GM21528 (cell line): ENCODE results near the gene CHST13.

Experiments used
- ATAC-seq: cut with Tn5 transposase; IDR thresholded peaks from one replicate; pipeline ENCODE4 v1.9.1; 2021; ENCODE audit warnings: mild to moderate bottlenecking, moderate library complexity; ENCODE audit not compliant: unreplicated experiment, low FRiP score

CHST13 gene

GRCh38 chr3:126487151-126487771 is 36.7 kb upstream of the CHST13 start:
- ATAC-seq = no peak

GRCh38 chr3:126488185-126488584 is 35.8 kb upstream of the CHST13 start:
- no peak for ATAC-seq

GRCh38 chr3:126488886-126489569 is 34.9 kb upstream of the CHST13 start:
- no peak for ATAC-seq

GRCh38 chr3:126490619-126491018 is 33.3 kb upstream of the CHST13 start:
- no peak for ATAC-seq

- no peak for ATAC-seq
These were observed 32.5 kb upstream of the CHST13 start for GRCh38 chr3:126491221-126492013.

GRCh38 chr3:126493051-126493450 is 30.9 kb upstream of the CHST13 start:
- no peak for ATAC-seq

GRCh38 chr3:126493739-126494138 is 30.2 kb upstream of the CHST13 start:
- ATAC-seq = no peak

GRCh38 chr3:126494204-126494969 is 29.6 kb upstream of the CHST13 start:
- ATAC-seq = no peak

GRCh38 chr3:126494970-126495230 is 29.1 kb upstream of the CHST13 start:
- no peak for ATAC-seq

- no peak for ATAC-seq
These were observed 28.2 kb upstream of the CHST13 start for GRCh38 chr3:126495786-126496185.

GRCh38 chr3:126496894-126497850 is 26.8 kb upstream of the CHST13 start:
- ATAC-seq = no peak

GRCh38 chr3:126497956-126498355 is 26.0 kb upstream of the CHST13 start:
- no peak for ATAC-seq

GRCh38 chr3:126498461-126498860 is 25.5 kb upstream of the CHST13 start:
- no peak for ATAC-seq

- no peak for ATAC-seq
These were observed 25.0 kb upstream of the CHST13 start for GRCh38 chr3:126498929-126499328.

- no peak for ATAC-seq
These were observed 24.6 kb upstream of the CHST13 start for GRCh38 chr3:126499401-126499800.

GRCh38 chr3:126500016-126500415 is 23.9 kb upstream of the CHST13 start:
- ATAC-seq = no peak

- no peak for ATAC-seq
These were observed 22.9 kb upstream of the CHST13 start for GRCh38 chr3:126501054-126501453.

- no peak for ATAC-seq
These were observed 22.2 kb upstream of the CHST13 start for GRCh38 chr3:126501736-126502135.

- no peak for ATAC-seq
These were observed 21.3 kb upstream of the CHST13 start for GRCh38 chr3:126502656-126503055.

GRCh38 chr3:126503701-126504100 is 20.3 kb upstream of the CHST13 start:
- no peak for ATAC-seq
